K562 (cell line): ENCODE data around the gene BZW2. TPM values are rescaled to one million over a fixed set of nuclear protein-coding genes. Genes with fewer than 3 reads are reported as not detected.

ENCODE experiments used
- ARNT ChIP-seq, 2 experiments: fragments of 450-650 bp; IDR thresholded peaks; 2 replicates each; pipeline ENCODE4 v1.6.1; 2016; ENCODE audit warnings: mild to moderate bottlenecking in 1 of 2
- BRD4 ChIP-seq: fragments of 200-600 bp; sonication (generic); IDR thresholded peaks from 2 replicates; pipeline ENCODE4 v1.6.1; 2017; ENCODE audit warnings: inconsistent platforms
- CBFA2T3 ChIP-seq: fragments of 450-650 bp; IDR thresholded peaks from 2 replicates; pipeline ENCODE4 v1.6.1; 2017
- CBX1 ChIP-seq: sonication (generic); IDR thresholded peaks from 2 replicates; pipeline ENCODE4 v1.6.1; 2016; ENCODE audit warnings: antibody characterized with exemption, low read depth, mild to moderate bottlenecking
- DDX20 ChIP-seq: fragments of 450-650 bp; IDR thresholded peaks from 2 replicates; pipeline ENCODE4 v1.6.1; 2016; ENCODE audit warnings: missing genetic modification characterization, low read depth, mild to moderate bottlenecking, missing compliant biosample characterization, moderate library complexity
- EGR1 ChIP-seq: fragments of 450-650 bp; conservative IDR thresholded peaks from 2 replicates; pipeline ENCODE4 v1.6.1; 2017; ENCODE audit warnings: mild to moderate bottlenecking
- HDAC8 ChIP-seq: fragments of 450-650 bp; IDR thresholded peaks from 2 replicates; pipeline ENCODE4 v1.6.1; 2016; ENCODE audit warnings: mild to moderate bottlenecking, missing genetic modification characterization, moderate library complexity, missing compliant biosample characterization
- JUN ChIP-seq, 2 experiments: sonication (generic) in 1 of 2; formaldehyde crosslinking in 1 of 2; IDR thresholded peaks; 2 replicates each; pipeline versions ENCODE4 v1.6.1 to v1.8.0; 2012 to 2022; ENCODE audit warnings: borderline replicate concordance in 2 of 2, mild to moderate bottlenecking in 2 of 2, improper control_type of control experiment in 1 of 2, low read depth in 1 of 2, low read length in 1 of 2, missing genetic modification reagents in 1 of 2
- L3MBTL2 ChIP-seq: fragments of 450-650 bp; IDR thresholded peaks from 2 replicates; pipeline ENCODE4 v1.6.1; 2016; ENCODE audit warnings: mild to moderate bottlenecking, moderate library complexity
- MAZ ChIP-seq, 2 experiments: fragments of 450-650 bp in 1 of 2; sonication (generic) in 1 of 2; formaldehyde crosslinking; IDR thresholded peaks in 1 of 2; conservative IDR thresholded peaks in 1 of 2; 2 replicates each; pipeline versions ENCODE4 v1.4.0 to v1.5.0; 2020; ENCODE audit warnings: mild to moderate bottlenecking in 1 of 2, missing genetic modification reagents in 1 of 2
- NR4A1 ChIP-seq, 2 experiments: fragments of 250-450 bp in 1 of 2; fragments of 450-650 bp in 1 of 2; sonication (Bioruptor Pico) in 1 of 2; IDR thresholded peaks; 2 replicates each; pipeline versions ENCODE4 v1.4.0 to v1.6.1; 2016 to 2020; ENCODE audit warnings: mild to moderate bottlenecking in 2 of 2, missing compliant biosample characterization in 1 of 2, missing genetic modification characterization in 1 of 2, moderate library complexity in 1 of 2
- NUFIP1 ChIP-seq: fragments of 450-650 bp; IDR thresholded peaks from 2 replicates; pipeline ENCODE4 v1.6.1; 2018; ENCODE audit not compliant: partially characterized antibody
- PHB ChIP-seq: fragments of 250-450 bp; sonication (Bioruptor Pico); IDR thresholded peaks from 2 replicates; pipeline ENCODE4 v1.5.0; 2021
- PYGO2 ChIP-seq: fragments of 450-650 bp; IDR thresholded peaks from 2 replicates; pipeline ENCODE4 v1.6.1; 2016; ENCODE audit warnings: mild to moderate bottlenecking, missing genetic modification characterization, moderate library complexity, missing compliant biosample characterization
- RAD21 ChIP-seq, 2 experiments: fragments of 250-450 bp in 1 of 2; fragments of 450-650 bp in 1 of 2; sonication (Bioruptor Pico) in 1 of 2; formaldehyde crosslinking in 1 of 2; IDR thresholded peaks in 1 of 2; conservative IDR thresholded peaks in 1 of 2; 2 replicates each; pipeline versions ENCODE4 v1.4.0 to v1.8.0; 2020 to 2022; ENCODE audit warnings: mild to moderate bottlenecking in 2 of 2, moderate library complexity in 1 of 2
- RFX1 ChIP-seq: fragments of 450-650 bp; IDR thresholded peaks from 2 replicates; pipeline ENCODE4 v1.6.1; 2016; ENCODE audit warnings: mild to moderate bottlenecking, moderate library complexity
- SMAD4 ChIP-seq: fragments of 250-450 bp; sonication (Bioruptor Pico); conservative IDR thresholded peaks from 2 replicates; pipeline ENCODE4 v1.8.0; 2021; ENCODE audit warnings: inconsistent platforms, mild to moderate bottlenecking, moderate library complexity
- SMC3 ChIP-seq: conservative IDR thresholded peaks from 2 replicates; pipeline ENCODE4 v1.6.1; 2011; ENCODE audit warnings: low read depth, low read length, improper control_type of control experiment; ENCODE audit not compliant: insufficient read depth
- ZC3H11A ChIP-seq: IDR thresholded peaks from 2 replicates; pipeline ENCODE4 v1.6.1; 2012; ENCODE audit warnings: low read depth, low read length, improper control_type of control experiment
- ZNF174 ChIP-seq: fragments of 250-450 bp; sonication (Bioruptor Pico); IDR thresholded peaks from 2 replicates; pipeline ENCODE4 v1.4.0; 2020; ENCODE audit warnings: mild to moderate bottlenecking
- ZNF77 ChIP-seq: fragments of 250-450 bp; sonication (Bioruptor Pico); IDR thresholded peaks from 2 replicates; pipeline ENCODE4 v1.5.0; 2020
- ZNF79 ChIP-seq: fragments of 250-450 bp; sonication (Bioruptor Pico); IDR thresholded peaks from 2 replicates; pipeline ENCODE4 v1.4.0; 2020; ENCODE audit warnings: low read depth, mild to moderate bottlenecking, moderate library complexity
- polyA plus RNA-seq, 8 experiments: library from polyadenylated mRNA; depleted of rRNA in 4 of 8; stranded (reverse) in 5 of 8; unstranded in 3 of 8; fragments of >200 nt; fragmentation: Nextera tagmentation in 2 of 8; fragmentation: Illumina TruSeq in 1 of 8; extraction: Ambion mirVana in 2 of 8; extraction: Trizol in 1 of 8; gene quantifications; 2 replicates each; pipeline versions ENCODE4 v1.2.1 to v1.2.3, GENCODE V29; 2011 to 2014; ENCODE audit warnings: inconsistent platforms in 1 of 8, missing spikeins in 1 of 8
- total RNA-seq, 7 experiments: library from RNA; depleted of rRNA in 6 of 7; stranded (reverse); fragments of >200 nt in 6 of 7; fragmentation: Illumina TruSeq in 2 of 7; extraction: Trizol in 2 of 7; gene quantifications; 2 replicates each; pipeline versions ENCODE4 v1.2.1 to v1.2.3, GENCODE V29; 2011 to 2021; ENCODE audit warnings: low replicate concordance in 1 of 7
- TF ChIP-seq, protein P1 (sequence below): IDR thresholded peaks from 2 replicates; pipeline ENCODE4 v1.6.1; 2011; ENCODE audit not compliant: insufficient read length; ENCODE audit errors: extremely low read depth
- TF ChIP-seq, protein P2 (sequence below): fragments of 250-450 bp; sonication (Bioruptor Pico); IDR thresholded peaks from 2 replicates; pipeline ENCODE4 v1.4.0; 2020; ENCODE audit warnings: mild to moderate bottlenecking
- TF ChIP-seq, protein P3 (sequence below): fragments of 450-650 bp; IDR thresholded peaks from 2 replicates; pipeline ENCODE4 v1.6.1; 2016; ENCODE audit warnings: antibody characterized with exemption

Gene BZW2
- total and polyA plus RNA-seq, 9 of the 15 experiments (the other 6 are each of a cell fraction or from before 2014, with no cell fraction given) = 140 to 316 (median 173) TPM

DNA sequence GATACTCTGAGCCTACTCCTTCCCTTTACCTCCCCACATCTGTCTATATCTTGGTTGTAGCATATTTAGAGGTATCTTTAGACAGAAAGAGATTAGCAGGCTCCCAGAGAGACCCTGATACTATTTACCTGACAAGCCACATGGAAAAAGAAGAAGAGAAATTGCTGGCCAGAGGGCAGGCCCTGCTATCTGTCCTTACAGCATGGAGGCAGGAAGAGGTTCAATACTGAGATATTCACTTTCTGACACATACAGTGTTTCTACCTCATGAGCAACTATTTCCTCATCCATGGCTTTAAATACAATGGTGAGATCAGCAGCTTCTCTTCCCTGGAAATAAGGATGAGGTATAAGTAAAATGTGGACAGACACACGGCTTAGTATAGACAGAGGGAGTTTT lies 73.7 kb downstream of the BZW2 start (continued):
- TF ChIP-seq ZNF77 (CRISPR knock-in tag) (no peak), RFX1 (no peak), BRD4 (no peak), ARNT (IDR thresholded peaks at IDR 0.05) (0 out of 4 replicates have a peak, but pooled peaks of 1 of the 2 experiments have one; percentile 20), CBFA2T3 (peak; percentile 93), SMAD4 (CRISPR knock-in tag) (peak; percentile 70; the same call in 1 of the 2 replicates), NUFIP1 (no peak), SMC3 (no peak), CBX1 (no peak), PYGO2 (tag) (no peak), PHB (CRISPR knock-in tag) (no peak), RAD21 (CRISPR knock-in tag; conservative IDR thresholded peaks at IDR 0.05 in 1 of 2, IDR thresholded peaks at IDR 0.05 in 1 of 2) (no peak), EGR1 (no peak), MAZ (CRISPR knock-in tag; conservative IDR thresholded peaks at IDR 0.05 in 1 of 2, IDR thresholded peaks at IDR 0.05 in 1 of 2) (no peak; a peak in 1 of 4 replicates), ZNF79 (peak; percentile 78), HDAC8 (tag) (no peak), ZNF174 (CRISPR knock-in tag) (no peak), DDX20 (tag) (no peak), L3MBTL2 (peak; percentile 10; the same call in 1 of the 2 replicates), ZC3H11A (no peak), NR4A1 (CRISPR knock-in tag; IDR thresholded peaks at IDR 0.05) (no peak), NR4A1 (tag; IDR thresholded peaks at IDR 0.05) (no peak), JUN (IDR thresholded peaks at IDR 0.05; ENCODE audit: borderline replicate concordance, low read depth, low read length) (peak; percentile 82), JUN (CRISPR knock-in tag; IDR thresholded peaks at IDR 0.05; ENCODE audit: borderline replicate concordance) (no peak)
- TF ChIP-seq, protein P1, sequence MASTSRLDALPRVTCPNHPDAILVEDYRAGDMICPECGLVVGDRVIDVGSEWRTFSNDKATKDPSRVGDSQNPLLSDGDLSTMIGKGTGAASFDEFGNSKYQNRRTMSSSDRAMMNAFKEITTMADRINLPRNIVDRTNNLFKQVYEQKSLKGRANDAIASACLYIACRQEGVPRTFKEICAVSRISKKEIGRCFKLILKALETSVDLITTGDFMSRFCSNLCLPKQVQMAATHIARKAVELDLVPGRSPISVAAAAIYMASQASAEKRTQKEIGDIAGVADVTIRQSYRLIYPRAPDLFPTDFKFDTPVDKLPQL = no peak
- TF ChIP-seq, protein P2, sequence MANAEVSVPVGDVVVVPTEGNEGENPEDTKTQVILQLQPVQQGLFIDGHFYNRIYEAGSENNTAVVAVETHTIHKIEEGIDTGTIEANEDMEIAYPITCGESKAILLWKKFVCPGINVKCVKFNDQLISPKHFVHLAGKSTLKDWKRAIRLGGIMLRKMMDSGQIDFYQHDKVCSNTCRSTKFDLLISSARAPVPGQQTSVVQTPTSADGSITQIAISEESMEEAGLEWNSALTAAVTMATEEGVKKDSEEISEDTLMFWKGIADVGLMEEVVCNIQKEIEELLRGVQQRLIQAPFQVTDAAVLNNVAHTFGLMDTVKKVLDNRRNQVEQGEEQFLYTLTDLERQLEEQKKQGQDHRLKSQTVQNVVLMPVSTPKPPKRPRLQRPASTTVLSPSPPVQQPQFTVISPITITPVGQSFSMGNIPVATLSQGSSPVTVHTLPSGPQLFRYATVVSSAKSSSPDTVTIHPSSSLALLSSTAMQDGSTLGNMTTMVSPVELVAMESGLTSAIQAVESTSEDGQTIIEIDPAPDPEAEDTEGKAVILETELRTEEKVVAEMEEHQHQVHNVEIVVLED (CRISPR knock-in tag) = no peak
- TF ChIP-seq, protein P3, sequence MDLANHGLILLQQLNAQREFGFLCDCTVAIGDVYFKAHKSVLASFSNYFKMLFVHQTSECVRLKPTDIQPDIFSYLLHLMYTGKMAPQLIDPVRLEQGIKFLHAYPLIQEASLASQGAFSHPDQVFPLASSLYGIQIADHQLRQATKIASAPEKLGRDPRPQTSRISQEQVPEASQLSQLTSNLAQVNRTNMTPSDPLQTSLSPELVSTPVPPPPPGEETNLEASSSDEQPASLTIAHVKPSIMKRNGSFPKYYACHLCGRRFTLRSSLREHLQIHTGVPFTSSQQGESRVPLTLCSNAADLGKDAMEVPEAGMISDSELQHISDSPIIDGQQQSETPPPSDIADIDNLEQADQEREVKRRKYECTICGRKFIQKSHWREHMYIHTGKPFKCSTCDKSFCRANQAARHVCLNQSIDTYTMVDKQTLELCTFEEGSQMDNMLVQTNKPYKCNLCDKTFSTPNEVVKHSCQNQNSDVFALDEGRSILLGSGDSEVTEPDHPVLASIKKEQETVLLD = no peak
